Measurements from ENCODE around the gene OR1N2.

OR1N2 gene

DNA sequence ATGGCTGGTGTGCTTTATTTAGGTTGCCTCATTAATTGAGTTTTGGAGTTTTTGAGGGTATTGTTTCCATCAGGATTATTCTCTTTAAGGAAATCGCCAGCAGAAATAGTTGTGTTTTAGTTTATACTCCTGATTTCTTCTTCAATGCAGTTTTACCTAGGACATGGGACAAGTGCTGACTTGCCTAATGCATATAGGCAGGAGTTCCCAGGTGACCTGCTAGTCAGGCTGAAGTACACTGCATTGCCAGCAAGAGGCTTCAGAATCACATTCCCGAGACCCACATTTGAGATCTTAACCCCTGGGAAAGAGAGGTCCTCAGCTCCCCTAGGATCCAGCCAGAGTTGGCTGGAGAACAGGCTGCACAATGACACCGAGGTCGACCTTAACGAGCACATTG, 1.5 kb upstream of the OR1N2 start:
- no peaks in the 10 kb centered on the region for H3K4me1 Mint-ChIP-seq
- no peaks in the 10 kb centered on the region for H3K36me3 Mint-ChIP-seq (ENCODE audit: low read depth)
- no peak overlapping the region for H3K4me3 Mint-ChIP-seq
- H3K27me3 Mint-ChIP-seq (ENCODE audit: low read depth): peaks cover 16% of the 10 kb centered on the region
- TF ChIP-seq, protein P1, sequence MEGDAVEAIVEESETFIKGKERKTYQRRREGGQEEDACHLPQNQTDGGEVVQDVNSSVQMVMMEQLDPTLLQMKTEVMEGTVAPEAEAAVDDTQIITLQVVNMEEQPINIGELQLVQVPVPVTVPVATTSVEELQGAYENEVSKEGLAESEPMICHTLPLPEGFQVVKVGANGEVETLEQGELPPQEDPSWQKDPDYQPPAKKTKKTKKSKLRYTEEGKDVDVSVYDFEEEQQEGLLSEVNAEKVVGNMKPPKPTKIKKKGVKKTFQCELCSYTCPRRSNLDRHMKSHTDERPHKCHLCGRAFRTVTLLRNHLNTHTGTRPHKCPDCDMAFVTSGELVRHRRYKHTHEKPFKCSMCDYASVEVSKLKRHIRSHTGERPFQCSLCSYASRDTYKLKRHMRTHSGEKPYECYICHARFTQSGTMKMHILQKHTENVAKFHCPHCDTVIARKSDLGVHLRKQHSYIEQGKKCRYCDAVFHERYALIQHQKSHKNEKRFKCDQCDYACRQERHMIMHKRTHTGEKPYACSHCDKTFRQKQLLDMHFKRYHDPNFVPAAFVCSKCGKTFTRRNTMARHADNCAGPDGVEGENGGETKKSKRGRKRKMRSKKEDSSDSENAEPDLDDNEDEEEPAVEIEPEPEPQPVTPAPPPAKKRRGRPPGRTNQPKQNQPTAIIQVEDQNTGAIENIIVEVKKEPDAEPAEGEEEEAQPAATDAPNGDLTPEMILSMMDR (IDR thresholded peaks at IDR 0.05; ENCODE audit: unreplicated experiment in 3 of 3): no peak
- no peak overlapping the region for H3K27ac Mint-ChIP-seq
- peaks cover 9% of the 10 kb centered on the region for H3K9me3 Mint-ChIP-seq

DNA sequence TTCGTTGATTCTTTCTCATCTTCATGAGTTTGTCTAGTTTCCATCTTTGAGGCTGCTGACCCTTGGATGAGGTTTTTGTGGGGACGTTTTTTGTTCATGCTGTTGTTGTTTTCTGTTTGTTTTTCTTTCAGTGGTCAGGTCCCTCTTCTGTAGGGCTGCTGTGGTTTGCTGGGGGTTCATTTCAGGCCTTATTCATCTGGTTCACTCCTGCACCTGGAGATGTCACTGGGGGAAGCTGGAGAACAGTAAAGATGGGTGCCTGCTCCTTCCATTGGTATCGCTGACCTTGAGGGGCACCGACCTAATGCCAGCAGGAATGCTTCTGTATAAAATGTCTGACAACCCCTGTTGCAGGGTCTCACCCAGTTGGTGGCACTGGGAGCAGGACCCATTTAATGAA, 8.5 kb downstream of the OR1N2 start:
- H3K27ac Mint-ChIP-seq: no peak overlapping the region
- TF ChIP-seq, protein P1 (IDR thresholded peaks at IDR 0.05; ENCODE audit: unreplicated experiment in 3 of 3): no peak
- H3K4me3 Mint-ChIP-seq: no peak overlapping the region
- H3K27me3 Mint-ChIP-seq (ENCODE audit: low read depth): no peaks in the 10 kb centered on the region
- H3K36me3 Mint-ChIP-seq (ENCODE audit: low read depth): no peaks in the 10 kb centered on the region
- H3K4me1 Mint-ChIP-seq: no peaks in the 10 kb centered on the region
- peaks cover 14% of the 10 kb centered on the region for H3K9me3 Mint-ChIP-seq

DNA sequence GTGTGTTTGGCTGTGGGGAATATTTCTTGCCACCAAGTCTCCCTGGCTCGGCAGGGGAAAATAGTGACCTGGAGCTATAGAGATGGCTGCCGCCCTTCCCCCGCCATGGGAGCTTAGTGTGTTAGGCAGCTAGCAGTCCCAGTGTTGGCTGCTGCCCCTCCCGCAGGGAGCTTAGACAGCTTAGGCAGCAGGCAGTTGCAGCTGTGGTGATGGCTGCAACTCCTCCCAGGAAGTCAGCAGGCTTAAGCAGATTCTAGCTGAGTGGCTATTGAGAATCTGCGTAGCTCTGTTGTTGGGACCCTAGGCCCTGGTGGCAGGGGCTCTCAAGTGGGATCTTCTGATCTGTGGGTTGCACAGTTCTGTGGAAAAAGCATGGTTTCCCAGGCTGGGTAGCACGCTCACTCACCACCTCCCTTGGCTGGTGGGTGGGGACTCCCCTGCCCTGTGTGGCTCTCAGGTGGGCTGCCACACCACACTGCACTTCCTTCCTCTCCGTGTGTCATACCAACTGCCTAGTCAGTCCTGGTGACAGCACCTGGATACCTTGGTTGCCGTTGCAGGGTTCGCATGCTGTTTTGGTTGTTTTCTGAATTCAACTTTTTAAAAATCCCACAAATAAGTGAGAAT, 9.3 kb downstream of the OR1N2 start:
- Mint-ChIP-seq H3K9me3 (peaks cover 14% of the 10 kb centered on the region), H3K36me3 (ENCODE audit: low read depth) (no peaks in the 10 kb centered on the region), H3K27ac (no peak overlapping the region), H3K4me1 (no peaks in the 10 kb centered on the region), H3K27me3 (ENCODE audit: low read depth) (no peaks in the 10 kb centered on the region), H3K4me3 (no peak overlapping the region)
- TF ChIP-seq, protein P1 (IDR thresholded peaks at IDR 0.05; ENCODE audit: unreplicated experiment in 3 of 3): no peak

DNA sequence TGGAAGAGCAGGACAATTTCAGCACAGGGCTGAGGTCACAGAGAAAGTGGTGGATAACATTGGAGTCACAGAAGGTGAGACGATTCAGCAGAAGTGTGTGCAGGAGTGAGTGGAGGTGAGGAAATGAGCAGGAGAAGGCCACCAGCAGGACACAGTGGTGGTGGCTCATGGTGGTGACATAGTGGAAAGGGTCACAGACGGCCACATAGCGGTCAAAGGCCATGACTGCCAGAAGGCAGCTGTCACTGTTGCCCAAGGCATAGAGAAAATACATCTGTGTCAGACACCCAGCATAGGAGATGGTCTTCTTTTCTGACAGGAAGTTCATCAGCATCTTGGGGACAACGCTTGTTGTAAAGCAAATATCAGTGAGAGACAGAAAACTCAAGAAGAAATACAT, 15.0 kb downstream of the OR1N2 start:
- peaks cover 5% of the 10 kb centered on the region for H3K27me3 Mint-ChIP-seq (ENCODE audit: low read depth)
- no peak overlapping the region for H3K4me3 Mint-ChIP-seq
- H3K36me3 Mint-ChIP-seq (ENCODE audit: low read depth): no peaks in the 10 kb centered on the region
- no peaks in the 10 kb centered on the region for H3K4me1 Mint-ChIP-seq
- TF ChIP-seq, protein P1 (IDR thresholded peaks at IDR 0.05; ENCODE audit: unreplicated experiment in 3 of 3): no peak
- peaks cover 7% of the 10 kb centered on the region for H3K9me3 Mint-ChIP-seq
- no peak overlapping the region for H3K27ac Mint-ChIP-seq

DNA sequence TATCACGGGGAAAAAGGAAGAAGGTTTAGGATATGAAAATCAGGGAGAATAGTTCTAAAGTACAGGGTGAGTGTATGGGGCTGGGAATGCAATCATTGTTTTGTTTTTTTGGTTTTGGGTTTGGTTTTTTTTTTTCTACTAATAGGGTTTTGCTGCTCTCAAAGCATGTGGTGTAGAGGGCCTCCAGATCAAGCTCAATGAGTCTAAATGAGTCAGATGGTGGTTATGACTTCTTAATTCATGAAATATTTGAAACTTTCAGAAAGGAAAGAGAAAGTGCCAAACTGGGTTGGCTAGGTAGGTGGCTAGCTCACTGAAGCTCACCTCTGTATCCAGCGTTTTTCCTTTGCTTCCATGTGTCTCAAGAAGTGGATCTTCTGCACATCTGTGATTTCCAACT, 19.5 kb downstream of the OR1N2 start:
- Mint-ChIP-seq H3K4me3 (no peak overlapping the region), H3K4me1 (no peaks in the 10 kb centered on the region), H3K9me3 (peaks cover 12% of the 10 kb centered on the region), H3K27me3 (ENCODE audit: low read depth) (peaks cover 5% of the 10 kb centered on the region), H3K36me3 (ENCODE audit: low read depth) (no peaks in the 10 kb centered on the region), H3K27ac (no peak overlapping the region)
- TF ChIP-seq, protein P1 (IDR thresholded peaks at IDR 0.05; ENCODE audit: unreplicated experiment in 3 of 3): no peak

DNA sequence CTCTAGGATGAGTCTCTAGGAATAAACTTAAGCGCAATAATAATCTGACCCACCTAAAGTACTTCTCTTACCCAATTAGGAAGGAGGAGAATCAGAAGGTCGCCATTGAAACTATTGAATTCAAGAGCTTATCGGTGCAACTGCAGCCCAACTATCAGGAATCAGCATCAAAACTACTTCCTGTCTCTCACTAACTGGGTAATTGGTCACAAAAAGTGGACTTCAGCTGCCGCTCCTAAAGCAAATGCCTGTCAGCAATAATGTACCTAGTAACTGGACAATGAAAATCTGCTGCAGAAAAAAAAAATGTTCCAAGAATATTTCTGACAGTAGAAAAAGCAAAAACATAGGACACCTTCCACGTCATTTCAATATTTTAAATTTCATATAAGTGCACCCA, 27.0 kb downstream of the OR1N2 start:
- Mint-ChIP-seq H3K27me3 (ENCODE audit: low read depth) (peaks cover 3% of the 10 kb centered on the region), H3K36me3 (ENCODE audit: low read depth) (no peaks in the 10 kb centered on the region), H3K4me3 (no peak overlapping the region), H3K4me1 (no peaks in the 10 kb centered on the region), H3K9me3 (peaks cover 4% of the 10 kb centered on the region), H3K27ac (no peak overlapping the region)
- TF ChIP-seq, protein P1 (IDR thresholded peaks at IDR 0.05; ENCODE audit: unreplicated experiment in 3 of 3): no peak

Data from nephron (organoid).